ENCODE data around the gene AGAP9. TPM values are rescaled to one million over a fixed set of nuclear protein-coding genes. Genes with fewer than 3 reads are reported as not detected.

The AGAP9 gene
- total and polyA plus RNA-seq, 9 of the 15 experiments (the other 6 are each of a cell fraction or from before 2014, with no cell fraction given), result 0.37 to 11.7 (median 5.8) TPM

DNA sequence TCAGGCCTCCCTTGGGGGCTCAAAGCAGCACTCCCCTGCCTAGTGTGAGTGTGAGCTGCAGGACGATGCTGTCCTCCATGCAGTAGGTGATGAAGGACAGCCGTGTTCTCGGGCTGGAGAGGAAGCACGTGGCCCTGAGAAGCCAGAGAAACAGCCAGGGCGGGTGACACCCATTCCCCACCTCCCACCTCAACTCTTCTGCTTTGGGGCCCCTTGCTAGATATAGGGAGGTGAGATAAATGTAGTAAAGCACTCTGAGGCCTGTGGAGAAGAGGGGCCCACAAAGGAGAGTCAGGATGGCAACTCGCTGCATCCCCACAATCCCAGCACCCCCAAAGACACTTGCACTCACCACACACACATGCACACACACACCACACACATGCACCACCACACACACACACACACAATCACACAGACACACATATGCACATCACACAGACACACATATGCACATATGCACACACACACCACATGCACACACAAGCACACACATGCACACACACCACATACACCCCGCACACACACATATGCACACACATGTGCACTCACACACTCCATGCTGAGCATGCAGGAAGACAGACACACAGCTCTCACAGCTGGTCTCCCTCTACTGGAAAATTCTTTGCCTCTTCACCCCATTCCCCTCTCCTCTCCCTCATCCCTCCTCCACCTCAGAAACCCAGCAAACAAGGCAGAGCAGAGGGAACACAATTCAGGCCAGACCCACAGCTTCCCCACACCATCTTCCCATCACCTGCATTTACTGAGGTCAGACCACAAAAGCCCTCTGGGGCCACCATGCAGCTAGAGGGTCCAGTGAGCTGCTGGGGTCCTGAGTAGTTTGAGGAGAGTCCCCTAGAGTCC, 70.1 kb downstream of the AGAP9 start (continued):
- TF ChIP-seq MXD1 (CRISPR knock-in tag; IDR thresholded peaks at IDR 0.05; ENCODE audit: borderline replicate concordance, poor library complexity, severe bottlenecking), result no peak
- no peak for TF ChIP-seq COPS2 (conservative IDR thresholded peaks at IDR 0.05)
- TF ChIP-seq XRCC3 (IDR thresholded peaks at IDR 0.05), result no peak
- TF ChIP-seq ZNF644 (tag; IDR thresholded peaks at IDR 0.05; ENCODE audit: low read depth), result no peak
- TF ChIP-seq ARID1B (IDR thresholded peaks at IDR 0.05), result no peak

DNA sequence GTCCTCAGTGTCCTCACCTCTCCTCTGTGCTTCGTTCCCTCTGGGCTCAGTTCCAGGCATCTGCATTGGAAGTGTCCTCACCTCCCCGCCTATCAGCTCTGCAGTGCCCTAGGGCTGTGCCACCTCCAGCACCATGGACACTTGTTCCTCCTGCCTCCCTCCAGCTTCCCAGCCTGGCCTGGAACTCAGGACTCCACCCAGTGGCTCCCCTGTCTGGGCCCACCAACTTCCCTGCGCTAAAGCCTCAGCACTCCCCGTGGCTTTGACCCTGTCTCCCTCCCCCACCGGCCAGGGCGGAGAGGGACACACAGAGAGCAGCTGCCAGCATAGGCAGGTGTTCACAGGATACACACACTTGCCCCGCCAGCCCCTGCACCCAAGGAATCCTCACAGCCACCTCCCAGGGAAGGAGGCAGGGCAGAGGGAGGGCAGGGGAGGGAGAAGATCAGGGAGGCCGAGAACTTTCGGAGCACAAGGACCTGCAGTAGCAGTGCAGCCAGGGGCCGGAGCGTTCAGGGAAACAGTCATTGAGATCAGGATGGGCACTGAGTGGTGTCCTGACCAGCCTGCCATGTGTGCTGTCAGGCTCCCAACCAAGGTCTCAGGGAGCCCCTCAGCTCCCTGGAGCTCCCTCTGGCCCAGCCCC, 70.8 kb downstream of the AGAP9 start:
- peaks cover 21 to 62% of the 10 kb centered on the region in 2 experiments; a peak in 4 of 5 replicates for H3K27me3 ChIP-seq (ENCODE audit: control insufficient read depth in 2 of 2, insufficient read depth in 2 of 2, low read length in 2 of 2)

More for the DNA sequence above, 70.8 kb downstream of the AGAP9 start:
- DNase-seq (ENCODE audit: extremely low read depth in 1 of 4, low spot score in 3 of 4) (peak in 1 of 4 experiments; percentile 7), FAIRE-seq (no peak), ATAC-seq (peak; percentile 19; the same call in 2 of the 3 replicates)
- H3K4me2 ChIP-seq (ENCODE audit: insufficient read depth, low read length), result no peak overlapping the region
- H3K9ac ChIP-seq (ENCODE audit: insufficient read depth in 1 of 2, low read depth in 2 of 2, low read length in 2 of 2), result peak overlapping the region in 1 of 2 experiments; percentile 57; a peak in 1 of 4 replicates
- ChIA-PET POLR2A (no interaction called here), CTCF (ENCODE audit: low intra/inter-chr PET ratio) (no interaction called here)
- H3K79me2 ChIP-seq (ENCODE audit: control insufficient read depth, insufficient read depth, low read length), result no peaks in the 10 kb centered on the region
- H3K4me1 ChIP-seq (replicated peaks in 1 of 2; ENCODE audit: control insufficient read depth in 2 of 2, insufficient read depth in 2 of 2, low read length in 2 of 2), result peaks cover 0 to 8% of the 10 kb centered on the region in 2 experiments; a peak in 1 of 5 replicates
- H3K9me1 ChIP-seq (ENCODE audit: control insufficient read depth, insufficient read depth, low read length), result no peaks in the 10 kb centered on the region
- intact Hi-C loops (cut with micrococcal nuclease), result loop anchor here (5.0 kb wide), 1 partner anchor 90 kb away; no protein-coding TSS in a partner anchor
- WGBS (ENCODE audit: insufficient coverage, low coverage, missing lambda C conversion rate), result 7% methylated on average over 8 of the region's 11 CpGs
- in situ Hi-C loops (cut with MboI), result no loop called here
- no peak overlapping the region for H3K27ac ChIP-seq (ENCODE audit: extremely low read depth, low read depth, low read length)
- no peaks in the 10 kb centered on the region for H3K9me3 ChIP-seq (replicated peaks; ENCODE audit: control insufficient read depth, insufficient read depth, low read depth, low read length)
- TF ChIP-seq ZNF696 (CRISPR knock-in tag; conservative IDR thresholded peaks at IDR 0.05) (no peak), SRSF9 (IDR thresholded peaks at IDR 0.05; ENCODE audit: borderline replicate concordance, low read depth, low read length) (no peak), L3MBTL2 (IDR thresholded peaks at IDR 0.05) (no peak), KLF6 (CRISPR knock-in tag; IDR thresholded peaks at IDR 0.05; ENCODE audit: borderline replicate concordance) (no peak), BRD4 (IDR thresholded peaks at IDR 0.05) (no peak)
- TF ChIP-seq, protein P1, sequence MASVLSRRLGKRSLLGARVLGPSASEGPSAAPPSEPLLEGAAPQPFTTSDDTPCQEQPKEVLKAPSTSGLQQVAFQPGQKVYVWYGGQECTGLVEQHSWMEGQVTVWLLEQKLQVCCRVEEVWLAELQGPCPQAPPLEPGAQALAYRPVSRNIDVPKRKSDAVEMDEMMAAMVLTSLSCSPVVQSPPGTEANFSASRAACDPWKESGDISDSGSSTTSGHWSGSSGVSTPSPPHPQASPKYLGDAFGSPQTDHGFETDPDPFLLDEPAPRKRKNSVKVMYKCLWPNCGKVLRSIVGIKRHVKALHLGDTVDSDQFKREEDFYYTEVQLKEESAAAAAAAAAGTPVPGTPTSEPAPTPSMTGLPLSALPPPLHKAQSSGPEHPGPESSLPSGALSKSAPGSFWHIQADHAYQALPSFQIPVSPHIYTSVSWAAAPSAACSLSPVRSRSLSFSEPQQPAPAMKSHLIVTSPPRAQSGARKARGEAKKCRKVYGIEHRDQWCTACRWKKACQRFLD (CRISPR knock-in tag; IDR thresholded peaks at IDR 0.05), result no peak
- H3K4me3 ChIP-seq, result no peak overlapping the region
- no peaks in the 10 kb centered on the region; the same call in 1 of the 2 replicates for H4K20me1 ChIP-seq (replicated peaks; ENCODE audit: control insufficient read depth, insufficient read depth, low read length)
- no peaks in the 10 kb centered on the region for H3K36me3 ChIP-seq (ENCODE audit: control insufficient read depth, insufficient read depth, low read length)
- H2AFZ ChIP-seq (ENCODE audit: low read depth, low read length), result no peak overlapping the region
- BruUV-seq (replicated peaks), result no TSS peak

Measured in K562 (cell line).